CD14-positive monocyte (primary cell): Measurements from ENCODE around the gene CCDC194. TPM values are rescaled to one million over a fixed set of nuclear protein-coding genes. Genes with fewer than 3 reads are reported as not detected.

ENCODE experiments used
- DNase-seq, 3 donors: peaks; one replicate each; pipeline ENCODE4 v3.0.0-alpha.2; 2011 to 2022
- H2AFZ ChIP-seq: 2 replicates; pipeline ENCODE4 v1.6.0; 2012; ENCODE audit warnings: mild to moderate bottlenecking, low read depth, low read length, inconsistent platforms; ENCODE audit not compliant: insufficient read depth, poor library complexity, severe bottlenecking
- H3K27ac ChIP-seq, 2 donors: 1 replicate in 1 of 2; 2 replicates in 1 of 2; pipeline ENCODE4 v1.5.1; 2012 to 2013; ENCODE audit warnings: low read length in 2 of 2, control low read depth in 1 of 2, inconsistent platforms in 1 of 2, low read depth in 1 of 2, mild to moderate bottlenecking in 1 of 2
- H3K27me3 ChIP-seq, 2 donors: one replicate each; pipeline versions ENCODE4 v1.6.0 to v1.6.1; 2011 to 2013; ENCODE audit warnings: low read length in 2 of 2; ENCODE audit not compliant: control insufficient read depth in 2 of 2, insufficient read depth in 2 of 2
- H3K36me3 ChIP-seq, 2 donors: replicated peaks in 1 of 2; 1 replicate in 1 of 2; 2 replicates in 1 of 2; pipeline versions ENCODE4 v1.5.1 to v1.6.1; 2012 to 2013; ENCODE audit warnings: low read length in 2 of 2, control low read depth in 1 of 2, inconsistent platforms in 1 of 2, mild to moderate bottlenecking in 1 of 2; ENCODE audit not compliant: insufficient read depth in 2 of 2, control insufficient read depth in 1 of 2
- H3K4me1 ChIP-seq, 2 donors: 1 replicate in 1 of 2; 2 replicates in 1 of 2; pipeline versions ENCODE4 v1.5.1 to v1.6.1; 2012 to 2013; ENCODE audit warnings: low read length in 2 of 2, control low read depth in 1 of 2, inconsistent platforms in 1 of 2, mild to moderate bottlenecking in 1 of 2, moderate library complexity in 1 of 2; ENCODE audit not compliant: insufficient read depth in 2 of 2, control insufficient read depth in 1 of 2
- H3K4me2 ChIP-seq: replicated peaks from 2 replicates; pipeline ENCODE3; 2012; ENCODE audit warnings: low read length, moderate library complexity, mild to moderate bottlenecking; ENCODE audit not compliant: poor library complexity, severe bottlenecking; ENCODE audit errors: extremely low read depth
- H3K4me3 ChIP-seq, 3 experiments: fragments of 200-600 bp in 1 of 3; sonication (generic) in 1 of 3; replicated peaks in 1 of 3; 1 replicate in 2 of 3; 2 replicates in 1 of 3; pipeline ENCODE4 v1.5.1; 2011 to 2013; ENCODE audit warnings: low read length in 3 of 3, mild to moderate bottlenecking in 3 of 3, control low read depth in 2 of 3, low read depth in 2 of 3, inconsistent platforms in 1 of 3, moderate library complexity in 1 of 3
- H3K79me2 ChIP-seq: 2 replicates; pipeline ENCODE4 v1.6.0; 2012; ENCODE audit warnings: mild to moderate bottlenecking, control low read depth, inconsistent platforms, low read length, moderate library complexity; ENCODE audit not compliant: insufficient read depth
- H3K9ac ChIP-seq: 2 replicates; pipeline ENCODE4 v1.6.0; 2017; ENCODE audit warnings: low read length, mild to moderate bottlenecking; ENCODE audit not compliant: insufficient read depth, poor library complexity, severe bottlenecking
- H3K9me3 ChIP-seq, 2 donors: replicated peaks in 1 of 2; 1 replicate in 1 of 2; 2 replicates in 1 of 2; pipeline versions ENCODE4 v1.5.1 to v1.6.1; 2012 to 2013; ENCODE audit warnings: low read length in 2 of 2, control low read depth in 1 of 2; ENCODE audit not compliant: control insufficient read depth in 1 of 2, insufficient read depth in 1 of 2
- H4K20me1 ChIP-seq: 2 replicates; pipeline ENCODE4 v1.6.0; 2012; ENCODE audit warnings: mild to moderate bottlenecking, low read length, control low read depth, moderate library complexity; ENCODE audit not compliant: insufficient read depth
- H3K27ac Mint-ChIP-seq, 7 donors: one replicate each; pipeline ENCODE4 v1.8.0; 2020; ENCODE audit warnings: mild to moderate bottlenecking in 7 of 7, mixed read lengths in 7 of 7, moderate library complexity in 6 of 7, inconsistent platforms in 2 of 7
- H3K27me3 Mint-ChIP-seq, 3 donors: one replicate each; pipeline ENCODE4 v1.8.0; 2021 to 2022; ENCODE audit warnings: low read depth in 3 of 3, mild to moderate bottlenecking in 3 of 3, mixed read lengths in 3 of 3, moderate library complexity in 3 of 3, inconsistent platforms in 1 of 3
- H3K36me3 Mint-ChIP-seq, 2 donors: one replicate each; pipeline ENCODE4 v1.8.0; 2020; ENCODE audit warnings: mixed read lengths in 2 of 2, inconsistent platforms in 1 of 2, mild to moderate bottlenecking in 1 of 2
- H3K4me1 Mint-ChIP-seq: one replicate; pipeline ENCODE4 v1.8.0; 2020; ENCODE audit warnings: mild to moderate bottlenecking, mixed read lengths
- H3K4me3 Mint-ChIP-seq, 2 donors: one replicate each; pipeline ENCODE4 v1.8.0; 2020; ENCODE audit warnings: mild to moderate bottlenecking in 2 of 2, mixed read lengths in 2 of 2, moderate library complexity in 1 of 2
- H3K9me3 Mint-ChIP-seq, 7 donors: one replicate each; pipeline ENCODE4 v1.8.0; 2020 to 2022; ENCODE audit warnings: mixed read lengths in 7 of 7, mild to moderate bottlenecking in 6 of 7, moderate library complexity in 6 of 7, inconsistent platforms in 2 of 7
- WGBS: methylation state at CpG from one replicate; pipeline ENCODE4 v1.1.5; 2013; ENCODE audit warnings: missing lambda C conversion rate; ENCODE audit not compliant: insufficient coverage; 5-methylcytosine and 5-hydroxymethylcytosine counted together
- intact Hi-C, 2 donors: fragments of 100-400 bp; cut with micrococcal nuclease; formaldehyde crosslinking; loops; one replicate each; pipeline versions ENCODE4 v1.15.0 to v1.15.1; 2023
- polyA plus RNA-seq, 3 donors: library from polyadenylated mRNA; depleted of rRNA in 1 of 3; unstranded in 2 of 3; stranded (reverse) in 1 of 3; fragments of 300-500 nt in 2 of 3; fragments of >200 nt in 1 of 3; fragmentation: Illumina TruSeq in 2 of 3; gene quantifications; 1 replicate in 2 of 3; 2 replicates in 1 of 3; pipeline ENCODE4 v1.2.3, GENCODE V29; 2012 to 2021
- TF ChIP-seq, protein P1 (sequence below): fragments of 200-600 bp; IDR thresholded peaks from one replicate; pipeline ENCODE4 v1.8.0; 2022; ENCODE audit warnings: antibody characterized with exemption, mild to moderate bottlenecking

The CCDC194 gene
- polyA plus RNA-seq, 3 donors = 0.52 TPM; not detected in 2

DNA sequence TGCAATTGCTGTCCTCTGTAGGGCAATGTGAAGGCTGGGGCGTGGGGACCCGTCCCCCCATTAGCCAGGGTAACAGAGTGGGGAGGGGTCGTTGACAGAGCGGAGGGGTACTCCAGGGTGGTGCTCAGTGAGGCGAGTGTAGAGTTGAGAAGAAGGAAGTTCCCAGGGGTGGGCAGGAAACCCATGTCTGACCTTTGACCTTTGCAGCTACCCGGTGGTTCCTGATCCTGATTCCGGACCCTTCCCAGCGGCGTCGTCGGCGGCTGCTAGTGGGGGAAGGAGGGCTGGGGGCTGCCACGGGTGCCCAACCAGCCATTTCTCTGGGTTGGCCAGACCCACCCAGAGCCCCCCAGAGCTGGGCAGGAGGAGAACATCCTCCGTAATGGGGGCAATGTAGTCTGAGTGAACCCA is 14.8 kb downstream of the CCDC194 start:
- peaks cover 7 to 23% (median 17%) of the 10 kb centered on the region in 3 donors for H3K27me3 Mint-ChIP-seq
- Histone ChIP-seq H3K4me2 (peak overlapping the region; percentile 62), H3K4me3 (peak overlapping the region in 1 of 3 experiments; percentile 52), H3K9ac (no peak overlapping the region), H3K36me3 (no peaks in the 10 kb centered on the region), H3K79me2 (no peaks in the 10 kb centered on the region), H3K27ac (peak overlapping the region in 1 of 2 donors; percentile 7), H2AFZ (peak overlapping the region; percentile 78), H4K20me1 (no peaks in the 10 kb centered on the region), H3K9me3 (peaks cover 0 to 3% of the 10 kb centered on the region in 2 donors), H3K27me3 (peaks cover 0 to 5% of the 10 kb centered on the region in 2 donors), H3K4me1 (peaks cover 50% of the 10 kb centered on the region in 2 donors)
- H3K4me3 Mint-ChIP-seq = peak overlapping the region in 1 of 2 donors; percentile 82
- peaks cover 0 to 6% of the 10 kb centered on the region in 2 donors for H3K36me3 Mint-ChIP-seq
- DNase-seq = peak in 2 of 3 donors; percentile 50 to 51
- peaks cover 40% of the 10 kb centered on the region for H3K4me1 Mint-ChIP-seq
- H3K27ac Mint-ChIP-seq = peak overlapping the region in 3 of 7 donors; percentile 9 to 63 (median 34)
- TF ChIP-seq, protein P1, sequence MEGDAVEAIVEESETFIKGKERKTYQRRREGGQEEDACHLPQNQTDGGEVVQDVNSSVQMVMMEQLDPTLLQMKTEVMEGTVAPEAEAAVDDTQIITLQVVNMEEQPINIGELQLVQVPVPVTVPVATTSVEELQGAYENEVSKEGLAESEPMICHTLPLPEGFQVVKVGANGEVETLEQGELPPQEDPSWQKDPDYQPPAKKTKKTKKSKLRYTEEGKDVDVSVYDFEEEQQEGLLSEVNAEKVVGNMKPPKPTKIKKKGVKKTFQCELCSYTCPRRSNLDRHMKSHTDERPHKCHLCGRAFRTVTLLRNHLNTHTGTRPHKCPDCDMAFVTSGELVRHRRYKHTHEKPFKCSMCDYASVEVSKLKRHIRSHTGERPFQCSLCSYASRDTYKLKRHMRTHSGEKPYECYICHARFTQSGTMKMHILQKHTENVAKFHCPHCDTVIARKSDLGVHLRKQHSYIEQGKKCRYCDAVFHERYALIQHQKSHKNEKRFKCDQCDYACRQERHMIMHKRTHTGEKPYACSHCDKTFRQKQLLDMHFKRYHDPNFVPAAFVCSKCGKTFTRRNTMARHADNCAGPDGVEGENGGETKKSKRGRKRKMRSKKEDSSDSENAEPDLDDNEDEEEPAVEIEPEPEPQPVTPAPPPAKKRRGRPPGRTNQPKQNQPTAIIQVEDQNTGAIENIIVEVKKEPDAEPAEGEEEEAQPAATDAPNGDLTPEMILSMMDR = no peak
- 17% methylated on average over 12 of the region's 14 CpGs for WGBS
- peaks cover 0 to 12% (median 8%) of the 10 kb centered on the region in 7 donors for H3K9me3 Mint-ChIP-seq
- intact Hi-C loops = no loop called here

- no peak for DNase-seq
- intact Hi-C loops = no loop called here
- Histone ChIP-seq H3K27ac (no peak overlapping the region), H3K4me3 (no peak overlapping the region), H3K79me2 (no peaks in the 10 kb centered on the region), H3K4me2 (no peak overlapping the region), H4K20me1 (no peaks in the 10 kb centered on the region), H2AFZ (no peak overlapping the region), H3K27me3 (peaks cover 0 to 5% of the 10 kb centered on the region in 2 donors), H3K9me3 (peaks cover 0 to 3% of the 10 kb centered on the region in 2 donors), H3K9ac (no peak overlapping the region), H3K36me3 (no peaks in the 10 kb centered on the region), H3K4me1 (peaks cover 43 to 46% of the 10 kb centered on the region in 2 donors)
- Mint-ChIP-seq H3K36me3 (peaks cover 0 to 6% of the 10 kb centered on the region in 2 donors), H3K4me3 (peak overlapping the region in 1 of 2 donors; percentile 30), H3K4me1 (peaks cover 39% of the 10 kb centered on the region), H3K27me3 (peaks cover 7 to 23% (median 17%) of the 10 kb centered on the region in 3 donors), H3K27ac (peak overlapping the region in 1 of 7 donors; percentile 14), H3K9me3 (peaks cover 0 to 12% (median 8%) of the 10 kb centered on the region in 7 donors)
- TF ChIP-seq, protein P1 = no peak
- 27% methylated on average over 10 of the region's 13 CpGs for WGBS
Measured at GRCh38 chr19:17378271-17378670, 15.7 kb downstream of the CCDC194 start.
